Measurements from ENCODE around the gene ETHE1.
A peak's percentile ranks its signal among the peaks of the same experiment; 100 is the strongest.

The ETHE1 gene

DNA sequence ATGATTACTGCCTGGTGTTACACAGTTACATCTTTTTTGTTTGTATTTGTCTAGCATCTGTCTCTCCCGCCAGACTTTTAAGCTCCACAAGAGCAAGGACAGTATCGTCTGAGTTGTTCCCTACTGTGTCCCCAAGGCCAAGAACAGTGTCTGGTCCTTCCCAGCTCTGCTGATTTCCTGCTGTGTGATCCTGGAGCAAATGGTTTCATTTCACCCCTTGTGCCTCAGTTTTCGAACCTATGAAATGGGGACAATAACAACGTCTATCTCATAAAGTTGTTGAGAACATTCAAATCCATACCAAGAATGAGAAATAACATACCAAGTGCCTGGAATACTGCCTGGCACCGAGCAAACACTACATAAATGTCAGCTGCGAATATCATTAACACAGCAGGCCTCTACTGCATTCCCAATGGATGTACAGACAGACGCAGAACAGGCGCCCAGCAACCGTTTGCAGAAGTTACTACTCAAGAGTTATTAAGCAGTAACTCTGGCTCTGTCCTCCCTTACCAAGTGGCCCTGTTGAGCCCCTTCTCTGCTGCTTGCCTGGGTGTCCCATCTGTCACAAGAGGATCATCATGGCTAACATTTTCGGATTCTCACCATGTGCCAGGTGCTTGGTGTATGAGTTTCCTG, 36.9 kb upstream of the ETHE1 start:
- H3K4me2 ChIP-seq (ENCODE audit: low read length): no peak overlapping the region

DNA sequence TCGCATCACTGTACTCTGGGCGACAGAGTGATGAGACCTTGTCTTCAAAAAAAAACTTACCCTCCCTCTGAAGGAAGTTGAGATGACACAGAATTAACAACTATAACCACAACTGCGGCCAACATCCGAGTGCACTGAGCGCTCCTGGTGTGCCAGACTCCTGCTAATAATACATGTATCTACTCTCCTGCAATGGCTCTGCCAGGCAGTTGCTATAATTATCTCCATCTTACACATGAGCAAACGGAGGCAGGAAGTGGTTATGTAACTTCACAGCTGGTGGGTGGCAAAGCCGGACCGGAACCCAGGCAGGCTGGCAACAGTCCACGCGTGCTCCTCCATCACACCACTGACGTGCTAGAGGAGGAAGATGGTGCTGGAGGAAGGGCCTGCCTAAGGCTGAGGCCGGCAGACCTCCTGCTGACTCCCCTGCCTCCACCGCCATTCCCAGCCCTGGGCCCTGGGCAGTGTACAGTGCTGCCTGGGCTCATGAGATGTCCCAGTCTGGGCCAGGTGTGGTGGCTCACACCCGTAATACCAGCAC, 35.8 kb upstream of the ETHE1 start:
- no peak for TF ChIP-seq EZH2 (IDR thresholded peaks at IDR 0.05; ENCODE audit: borderline replicate concordance, low read length)
- TF ChIP-seq, protein P1, sequence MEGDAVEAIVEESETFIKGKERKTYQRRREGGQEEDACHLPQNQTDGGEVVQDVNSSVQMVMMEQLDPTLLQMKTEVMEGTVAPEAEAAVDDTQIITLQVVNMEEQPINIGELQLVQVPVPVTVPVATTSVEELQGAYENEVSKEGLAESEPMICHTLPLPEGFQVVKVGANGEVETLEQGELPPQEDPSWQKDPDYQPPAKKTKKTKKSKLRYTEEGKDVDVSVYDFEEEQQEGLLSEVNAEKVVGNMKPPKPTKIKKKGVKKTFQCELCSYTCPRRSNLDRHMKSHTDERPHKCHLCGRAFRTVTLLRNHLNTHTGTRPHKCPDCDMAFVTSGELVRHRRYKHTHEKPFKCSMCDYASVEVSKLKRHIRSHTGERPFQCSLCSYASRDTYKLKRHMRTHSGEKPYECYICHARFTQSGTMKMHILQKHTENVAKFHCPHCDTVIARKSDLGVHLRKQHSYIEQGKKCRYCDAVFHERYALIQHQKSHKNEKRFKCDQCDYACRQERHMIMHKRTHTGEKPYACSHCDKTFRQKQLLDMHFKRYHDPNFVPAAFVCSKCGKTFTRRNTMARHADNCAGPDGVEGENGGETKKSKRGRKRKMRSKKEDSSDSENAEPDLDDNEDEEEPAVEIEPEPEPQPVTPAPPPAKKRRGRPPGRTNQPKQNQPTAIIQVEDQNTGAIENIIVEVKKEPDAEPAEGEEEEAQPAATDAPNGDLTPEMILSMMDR (IDR thresholded peaks at IDR 0.05; ENCODE audit: low read length): no peak
- Histone ChIP-seq H3K9me2 (ENCODE audit: low read depth, low read length) (no peaks in the 10 kb centered on the region), H3K36me3 (ENCODE audit: insufficient read depth, low read length) (peaks cover 14% of the 10 kb centered on the region; the same call in 1 of the 2 replicates), H2AFZ (ENCODE audit: low read length) (no peak overlapping the region), H3K27ac (ENCODE audit: low read depth, low read length, poor library complexity, severe bottlenecking) (peak overlapping the region; percentile 72), H3K4me2 (ENCODE audit: low read length) (peak overlapping the region; percentile 5; the same call in 1 of the 2 replicates), H3K79me2 (ENCODE audit: insufficient read depth, low read length) (no peaks in the 10 kb centered on the region), H3K27me3 (ENCODE audit: insufficient read depth, low read length) (no peaks in the 10 kb centered on the region), H3K9ac (ENCODE audit: low read length) (no peak overlapping the region), H3K4me3 (ENCODE audit: low read depth, low read length, poor library complexity, severe bottlenecking) (no peak overlapping the region), H4K20me1 (ENCODE audit: insufficient read depth, low read length) (no peaks in the 10 kb centered on the region), H3F3A (ENCODE audit: insufficient read depth, low read length) (no peaks in the 10 kb centered on the region), H3K9me3 (ENCODE audit: low read length) (no peaks in the 10 kb centered on the region), H3K4me1 (ENCODE audit: insufficient read depth, low read length, severe bottlenecking) (peaks cover 28% of the 10 kb centered on the region)

More for the DNA sequence above, 36.9 kb upstream of the ETHE1 start:
- peaks cover 14% of the 10 kb centered on the region; the same call in 1 of the 2 replicates for H3K36me3 ChIP-seq (ENCODE audit: insufficient read depth, low read length)
- no peak for TF ChIP-seq EZH2 (IDR thresholded peaks at IDR 0.05; ENCODE audit: borderline replicate concordance, low read length)
- TF ChIP-seq, protein P1 (IDR thresholded peaks at IDR 0.05; ENCODE audit: low read length): no peak
- H3F3A ChIP-seq (ENCODE audit: insufficient read depth, low read length): no peaks in the 10 kb centered on the region
- no peak overlapping the region for H3K9ac ChIP-seq (ENCODE audit: low read length)
- H3K79me2 ChIP-seq (ENCODE audit: insufficient read depth, low read length): no peaks in the 10 kb centered on the region
- no peaks in the 10 kb centered on the region for H4K20me1 ChIP-seq (ENCODE audit: insufficient read depth, low read length)
- no peaks in the 10 kb centered on the region for H3K27me3 ChIP-seq (ENCODE audit: insufficient read depth, low read length)
- H3K9me3 ChIP-seq (ENCODE audit: low read length): no peaks in the 10 kb centered on the region
- H3K9me2 ChIP-seq (ENCODE audit: low read depth, low read length): no peaks in the 10 kb centered on the region
- peaks cover 28% of the 10 kb centered on the region for H3K4me1 ChIP-seq (ENCODE audit: insufficient read depth, low read length, severe bottlenecking)
- H3K4me3 ChIP-seq (ENCODE audit: low read depth, low read length, poor library complexity, severe bottlenecking): no peak overlapping the region
- no peak overlapping the region for H2AFZ ChIP-seq (ENCODE audit: low read length)
- H3K27ac ChIP-seq (ENCODE audit: low read depth, low read length, poor library complexity, severe bottlenecking): peak overlapping the region; percentile 72

DNA sequence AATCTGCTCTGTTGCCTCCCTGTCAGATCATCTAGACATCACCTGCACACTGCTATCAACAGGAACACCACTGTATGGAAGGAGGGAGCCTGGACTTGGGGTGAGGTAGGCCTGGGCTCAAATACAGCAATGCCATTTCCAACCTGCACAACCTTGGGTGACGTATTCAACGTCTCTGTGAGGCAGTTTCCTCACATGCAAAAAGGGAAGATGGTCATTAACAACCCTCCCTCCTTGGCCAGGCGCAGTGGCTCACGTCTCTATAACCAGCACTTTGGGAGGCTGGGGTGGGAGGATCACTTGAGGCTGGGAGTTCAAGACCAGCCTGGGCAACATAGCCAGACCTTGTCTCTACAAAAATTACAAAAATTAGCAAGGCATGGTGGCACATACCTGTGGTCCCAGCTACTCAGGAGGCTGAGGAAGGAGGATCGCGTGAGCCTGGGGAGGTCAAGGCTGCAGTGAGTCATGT, 35.3 kb upstream of the ETHE1 start:
- Histone ChIP-seq H3K9ac (ENCODE audit: low read length) (no peak overlapping the region), H2AFZ (ENCODE audit: low read length) (no peak overlapping the region), H3K4me3 (ENCODE audit: low read depth, low read length, poor library complexity, severe bottlenecking) (no peak overlapping the region), H4K20me1 (ENCODE audit: insufficient read depth, low read length) (no peaks in the 10 kb centered on the region), H3F3A (ENCODE audit: insufficient read depth, low read length) (no peaks in the 10 kb centered on the region), H3K9me2 (ENCODE audit: low read depth, low read length) (no peaks in the 10 kb centered on the region), H3K9me3 (ENCODE audit: low read length) (no peaks in the 10 kb centered on the region), H3K79me2 (ENCODE audit: insufficient read depth, low read length) (no peaks in the 10 kb centered on the region), H3K27ac (ENCODE audit: low read depth, low read length, poor library complexity, severe bottlenecking) (peak overlapping the region; percentile 72), H3K4me1 (ENCODE audit: insufficient read depth, low read length, severe bottlenecking) (peaks cover 28% of the 10 kb centered on the region), H3K36me3 (ENCODE audit: insufficient read depth, low read length) (peaks cover 14% of the 10 kb centered on the region; the same call in 1 of the 2 replicates), H3K27me3 (ENCODE audit: insufficient read depth, low read length) (no peaks in the 10 kb centered on the region), H3K4me2 (ENCODE audit: low read length) (peak overlapping the region; percentile 5; the same call in 1 of the 2 replicates)
- TF ChIP-seq, protein P1 (IDR thresholded peaks at IDR 0.05; ENCODE audit: low read length): no peak
- TF ChIP-seq EZH2 (IDR thresholded peaks at IDR 0.05; ENCODE audit: borderline replicate concordance, low read length): no peak
